Large intestine (tissue), 3 donors: ENCODE results near the gene TMA7. TPM values are rescaled to one million over a fixed set of nuclear protein-coding genes. Genes with fewer than 3 reads are reported as not detected.
"Not testable (repeated sequence)": the region's sequence is repeated elsewhere in the genome, so short reads cannot be mapped to it uniquely, and the experiment has no call there.

Experiments
- DNase-seq, 2 donors: peaks; one replicate each; pipeline versions ENCODE4 v3.0.0 to v3.0.0-alpha.2; 2013
- H3K27ac ChIP-seq: one replicate; pipeline ENCODE4 v1.5.1; 2013; ENCODE audit warnings: low read length
- H3K27me3 ChIP-seq: 2 replicates; pipeline ENCODE4 v1.6.1; 2013; ENCODE audit warnings: low read length; ENCODE audit not compliant: control insufficient read depth, insufficient read depth
- H3K36me3 ChIP-seq: 2 replicates; pipeline ENCODE4 v1.6.1; 2013; ENCODE audit warnings: low read length; ENCODE audit not compliant: control insufficient read depth, insufficient read depth
- H3K4me1 ChIP-seq: one replicate; pipeline ENCODE4 v1.6.1; 2013; ENCODE audit warnings: low read length; ENCODE audit not compliant: control insufficient read depth, insufficient read depth
- H3K4me3 ChIP-seq: one replicate; pipeline ENCODE4 v1.5.1; 2013; ENCODE audit warnings: low read length
- H3K9me3 ChIP-seq: one replicate; pipeline ENCODE4 v1.6.1; 2013; ENCODE audit warnings: mild to moderate bottlenecking, low read depth, low read length, moderate library complexity; ENCODE audit not compliant: control insufficient read depth
- WGBS: methylation state at CpG from one replicate; pipeline ENCODE4 v1.1.5; 2013; ENCODE audit warnings: low lambda C conversion rate; ENCODE audit not compliant: insufficient coverage; 5-methylcytosine and 5-hydroxymethylcytosine counted together
- polyA plus RNA-seq: library from polyadenylated mRNA; unstranded; fragments of 120-200 nt; gene quantifications from one replicate; pipeline ENCODE4 v1.2.1, GENCODE V29; 2013

Gene TMA7
- polyA plus RNA-seq, 1 donor: 283 TPM

DNA sequence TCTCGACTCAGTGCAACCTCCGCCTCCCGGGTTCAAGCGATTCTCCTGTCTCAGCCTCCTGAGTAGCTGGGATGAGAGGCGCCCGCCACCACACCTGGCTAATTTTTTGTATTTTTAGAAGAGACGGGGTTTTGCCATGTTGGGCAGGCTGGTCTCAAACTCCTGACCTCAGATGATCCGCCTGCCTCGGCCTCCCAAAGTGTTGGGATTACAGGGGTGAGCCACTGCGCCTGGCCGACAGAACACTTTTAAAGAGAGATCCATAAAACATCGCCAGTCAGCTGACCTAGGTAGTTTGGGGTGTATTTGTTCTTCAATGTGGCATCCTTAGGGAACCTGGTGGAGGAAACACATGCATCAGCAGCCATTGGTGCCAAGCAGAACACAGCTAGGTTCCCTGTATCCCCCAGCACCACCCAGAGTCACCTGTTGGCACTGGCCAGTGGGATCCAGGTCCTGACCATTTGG, 38.6 kb upstream of the TMA7 start:
- not testable (repeated sequence) for DNase-seq, H3K27me3 ChIP-seq, H3K4me1 ChIP-seq, H3K27ac ChIP-seq, H3K4me3 ChIP-seq, H3K9me3 ChIP-seq
- peaks cover 39% of the 10 kb centered on the region for H3K36me3 ChIP-seq
- WGBS: 80% methylated on average over 1 of the region's 12 CpGs

DNA sequence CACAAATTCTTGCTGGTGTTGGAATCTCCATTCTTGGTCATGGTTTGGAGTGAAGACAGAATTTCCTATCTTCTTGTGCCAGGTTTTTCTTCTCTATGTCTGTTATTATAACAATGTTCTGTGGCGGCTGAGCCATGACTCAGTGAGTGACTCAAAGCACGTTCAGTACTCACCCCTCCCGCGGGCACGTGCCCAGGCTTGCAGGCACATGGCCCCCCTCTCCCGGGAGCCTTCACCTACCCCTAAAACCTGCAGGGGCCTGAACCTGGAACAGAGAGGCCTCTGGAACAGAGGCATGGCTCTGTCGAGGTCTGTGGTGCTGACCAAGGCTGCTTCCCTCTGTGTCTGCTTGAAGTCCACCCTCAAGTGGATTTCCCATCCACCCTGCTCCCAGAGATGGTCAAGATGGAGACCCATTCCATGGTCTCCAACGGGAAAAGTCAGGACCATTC, 37.8 kb upstream of the TMA7 start:
- no peaks in the 10 kb centered on the region for H3K27me3 ChIP-seq
- no peaks in the 10 kb centered on the region for H3K4me1 ChIP-seq
- WGBS: no CpG with 5 or more reads among the region's 8 CpGs
- no peaks in the 10 kb centered on the region for H3K9me3 ChIP-seq
- no peak overlapping the region for H3K27ac ChIP-seq
- H3K36me3 ChIP-seq: peaks cover 48% of the 10 kb centered on the region
- peak in 1 of 2 donors; percentile 22 for DNase-seq
- no peak overlapping the region for H3K4me3 ChIP-seq

DNA sequence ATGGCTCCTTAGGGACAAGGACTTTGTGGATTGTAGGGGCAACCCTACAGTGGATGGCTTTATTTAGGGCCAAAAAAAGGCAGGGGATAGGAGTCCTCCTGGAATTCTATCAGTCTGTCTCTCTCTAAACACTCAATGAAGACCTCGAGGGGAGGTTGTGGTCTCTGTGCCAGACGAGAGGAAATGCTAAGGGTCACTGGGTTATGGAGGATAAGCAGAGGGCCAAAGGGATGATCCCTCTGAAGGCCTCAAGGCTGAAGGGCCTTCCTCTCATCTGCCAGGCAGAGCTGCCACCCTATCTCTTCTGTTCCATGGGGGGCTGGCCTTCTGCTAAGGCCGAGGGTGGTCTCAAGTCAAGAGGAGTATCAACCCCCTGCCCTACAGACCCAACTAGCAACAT, 37.1 kb upstream of the TMA7 start:
- H3K9me3 ChIP-seq: no peaks in the 10 kb centered on the region
- no peak overlapping the region for H3K4me3 ChIP-seq
- no CpG with 5 or more reads among the region's 3 CpGs for WGBS
- H3K27me3 ChIP-seq: no peaks in the 10 kb centered on the region
- no peaks in the 10 kb centered on the region for H3K4me1 ChIP-seq
- DNase-seq: no peak
- H3K36me3 ChIP-seq: peaks cover 54% of the 10 kb centered on the region
- H3K27ac ChIP-seq: no peak overlapping the region

DNA sequence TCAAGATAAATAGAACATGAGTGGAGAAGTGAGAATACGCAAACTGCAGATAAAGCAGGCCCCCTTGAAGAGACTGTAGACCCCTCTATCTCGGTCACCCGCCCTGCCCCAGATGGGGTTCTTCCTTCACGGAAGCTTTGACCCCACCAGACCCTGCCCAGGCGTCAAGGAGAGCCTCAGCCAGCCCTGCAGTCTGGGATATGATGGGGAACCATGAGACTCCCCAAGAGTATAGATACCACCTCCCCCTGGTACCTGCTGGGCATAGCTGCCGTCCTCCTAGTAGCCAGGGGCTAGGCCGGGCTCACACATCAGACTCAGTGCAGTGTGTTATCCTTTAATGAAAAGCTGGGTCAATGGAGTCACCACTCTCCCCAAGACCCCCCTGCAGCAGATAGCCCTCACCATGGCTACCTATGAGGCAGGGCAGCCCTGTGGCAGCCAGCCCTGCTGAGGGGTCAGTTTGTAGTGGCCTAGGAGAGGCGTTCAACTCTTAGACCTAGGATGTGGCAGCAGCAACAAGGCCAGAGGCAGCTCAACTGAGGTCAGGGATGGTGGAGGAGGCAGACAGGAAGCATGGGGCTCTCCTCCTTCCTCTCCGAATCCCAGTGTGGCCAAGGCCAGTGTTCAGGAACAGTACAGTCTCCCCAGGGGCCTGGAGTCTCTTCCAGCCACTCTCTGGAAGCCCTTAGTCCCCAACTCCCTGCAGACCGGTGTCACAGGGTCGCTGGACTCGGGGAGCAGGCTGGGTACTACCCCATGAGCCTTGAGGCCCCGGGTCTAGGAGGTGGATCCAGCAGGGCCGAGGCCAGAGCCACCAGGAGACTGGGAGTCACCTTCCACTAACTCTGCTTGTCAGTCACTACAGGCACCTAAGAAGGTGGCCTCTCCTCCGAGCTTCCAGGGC, 36.3 kb upstream of the TMA7 start:
- Histone ChIP-seq H3K4me1 (no peaks in the 10 kb centered on the region), H3K27ac (no peak overlapping the region), H3K36me3 (peaks cover 61% of the 10 kb centered on the region), H3K4me3 (no peak overlapping the region), H3K9me3 (no peaks in the 10 kb centered on the region), H3K27me3 (no peaks in the 10 kb centered on the region)
- no peak for DNase-seq
- no CpG with 5 or more reads among the region's 15 CpGs for WGBS

DNA sequence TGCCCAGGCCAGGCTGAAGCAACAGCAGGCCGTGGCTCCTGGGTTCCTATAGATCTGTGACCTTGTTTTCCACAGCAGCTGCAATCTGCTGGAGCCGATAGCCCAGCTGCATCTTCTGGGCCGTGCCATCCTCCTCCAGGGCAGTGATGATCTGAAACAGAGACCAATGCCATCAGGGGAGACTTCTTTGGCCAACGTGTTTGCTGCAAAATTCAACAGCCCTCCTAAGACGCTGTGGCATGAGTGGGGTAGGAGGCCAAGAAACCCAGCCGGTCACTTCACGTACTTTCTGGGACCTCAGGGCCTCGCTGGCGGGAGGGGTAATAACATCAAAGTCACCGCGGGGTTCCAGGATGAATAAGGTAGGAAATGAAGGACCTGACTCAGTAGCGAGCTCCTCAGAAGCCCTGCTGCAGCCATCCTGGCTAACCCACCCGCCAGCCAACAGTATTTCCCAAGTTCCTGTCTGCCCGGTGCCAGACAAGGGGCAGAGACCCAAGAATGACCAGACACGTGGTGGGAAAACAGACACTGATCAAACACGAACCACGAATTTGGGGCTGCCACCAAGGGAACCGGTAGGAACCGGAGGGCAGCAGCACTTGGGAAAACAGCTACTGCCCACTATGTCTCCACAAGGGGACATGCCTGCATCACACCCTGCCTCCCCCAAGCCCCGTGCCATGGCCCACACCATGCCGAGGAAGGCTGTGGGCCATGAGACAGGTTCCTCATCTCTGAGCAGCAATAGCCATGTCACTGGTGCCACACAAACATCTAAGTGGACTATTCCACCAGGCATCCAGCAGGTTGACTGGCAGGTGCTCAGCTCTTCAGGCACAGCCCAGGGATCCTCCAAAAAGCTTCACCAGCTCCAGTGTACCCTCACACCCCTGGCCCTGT, 35.4 kb upstream of the TMA7 start:
- no CpG with 5 or more reads among the region's 21 CpGs for WGBS
- DNase-seq: no peak
- no peaks in the 10 kb centered on the region for H3K27me3 ChIP-seq

DNA sequence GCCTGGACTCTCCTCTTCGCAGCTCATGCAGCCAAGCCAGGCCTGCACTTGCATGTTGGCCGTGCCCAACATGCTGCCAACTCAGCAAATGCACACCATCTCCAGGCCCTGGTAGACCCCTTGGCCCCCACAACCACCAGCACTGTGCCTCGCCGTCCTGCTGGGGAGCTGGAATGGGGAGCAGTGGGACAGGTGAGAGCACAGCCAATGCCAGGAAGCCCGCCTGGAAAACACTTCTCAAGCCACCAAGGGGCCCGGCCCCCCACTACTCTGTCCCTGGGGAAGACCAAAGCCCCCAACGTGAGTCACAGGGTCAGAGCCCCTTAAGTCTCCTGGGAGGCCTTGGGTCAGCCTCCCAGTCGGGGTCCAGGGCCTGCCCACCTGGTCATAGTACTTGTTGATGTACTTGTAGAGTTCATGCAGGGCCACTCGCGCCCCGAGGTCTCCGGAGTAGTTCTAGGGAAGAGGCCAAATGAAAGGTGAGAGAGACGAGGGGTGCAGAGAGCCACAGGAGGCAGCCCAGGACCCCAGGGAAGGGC, 34.6 kb upstream of the TMA7 start:
- no peak overlapping the region for H3K4me3 ChIP-seq
- no peak overlapping the region for H3K27ac ChIP-seq
- no peaks in the 10 kb centered on the region for H3K4me1 ChIP-seq
- H3K27me3 ChIP-seq: no peaks in the 10 kb centered on the region
- WGBS: no CpG with 5 or more reads among the region's 13 CpGs
- H3K36me3 ChIP-seq: peaks cover 78% of the 10 kb centered on the region
- H3K9me3 ChIP-seq: no peaks in the 10 kb centered on the region
- DNase-seq: no peak

More for the DNA sequence above, 35.4 kb upstream of the TMA7 start:
- Histone ChIP-seq H3K4me3 (no peak overlapping the region), H3K9me3 (no peaks in the 10 kb centered on the region), H3K4me1 (no peaks in the 10 kb centered on the region), H3K27ac (no peak overlapping the region), H3K36me3 (peaks cover 70% of the 10 kb centered on the region)

DNA sequence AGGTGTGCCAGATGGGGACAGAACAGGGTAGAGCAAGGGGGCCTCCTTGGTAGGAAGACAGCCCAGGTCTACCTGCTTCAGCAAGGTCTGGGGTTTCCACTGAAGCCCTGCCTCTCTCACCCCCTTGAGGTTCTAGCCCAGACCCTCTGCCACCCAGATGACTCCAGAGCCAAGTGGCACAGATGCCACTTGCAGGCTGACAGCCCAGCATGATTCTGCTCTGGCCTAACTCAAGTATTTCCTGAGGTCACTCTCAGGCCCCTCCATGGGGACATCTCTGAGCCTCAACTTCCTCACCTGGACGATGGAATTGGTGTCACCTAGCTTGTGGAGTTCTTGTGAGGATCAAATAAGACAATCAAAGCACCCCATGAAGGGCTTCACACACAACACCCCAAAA, 34.1 kb upstream of the TMA7 start:
- peaks cover 83% of the 10 kb centered on the region for H3K36me3 ChIP-seq

DNA sequence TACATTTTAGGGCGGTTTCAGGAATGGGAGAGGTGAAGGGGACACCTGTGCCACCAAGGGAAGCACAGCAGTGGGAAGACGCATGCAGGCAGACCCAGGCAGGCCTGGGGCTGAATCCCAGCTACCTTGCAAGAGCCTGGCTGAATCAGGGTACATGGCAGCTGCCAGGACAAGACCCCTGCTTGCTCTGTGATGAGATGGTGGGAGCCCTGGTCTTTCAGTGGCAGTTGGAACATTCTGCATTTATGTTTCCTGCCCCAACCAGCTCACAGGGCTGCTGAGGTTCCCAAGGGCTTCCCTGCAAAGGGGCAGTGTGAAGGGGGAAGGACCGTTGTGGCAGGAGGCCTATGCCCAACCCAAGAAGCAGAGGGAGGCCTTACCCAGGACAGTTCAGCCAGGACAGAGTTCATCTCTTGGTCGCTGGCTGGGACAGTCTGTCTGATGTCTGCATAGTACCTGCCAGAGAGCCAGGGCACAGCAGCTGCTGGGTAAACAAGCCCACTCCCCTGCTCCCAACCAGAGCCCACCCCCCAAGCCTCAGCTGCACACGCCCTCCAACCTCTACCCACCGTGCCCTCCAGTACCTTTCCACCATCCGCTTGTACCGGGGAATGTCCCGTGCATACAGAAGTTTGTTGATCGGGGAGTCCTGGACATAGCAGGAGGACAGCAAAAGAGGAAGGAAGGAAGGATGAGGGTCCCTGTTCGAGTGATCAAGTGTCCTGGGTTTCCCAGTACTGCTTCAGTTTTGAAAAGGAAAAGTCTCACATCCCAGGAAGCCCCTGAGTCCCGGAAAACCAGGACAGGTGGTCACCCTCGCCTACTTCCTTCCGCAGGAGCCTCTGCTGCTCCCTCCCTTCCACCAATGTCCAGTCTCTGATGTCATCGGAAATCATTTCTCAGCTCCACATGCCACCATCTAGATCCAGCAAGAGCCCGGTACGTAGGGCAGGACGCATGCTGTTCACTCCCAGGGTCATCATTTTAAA, 33.3 kb upstream of the TMA7 start:
- H3K4me3 ChIP-seq: no peak overlapping the region
- no peak for DNase-seq
- WGBS: no CpG with 5 or more reads among the region's 18 CpGs
- H3K27ac ChIP-seq: no peak overlapping the region
- no peaks in the 10 kb centered on the region for H3K9me3 ChIP-seq
- H3K27me3 ChIP-seq: no peaks in the 10 kb centered on the region
- H3K36me3 ChIP-seq: peaks cover 91% of the 10 kb centered on the region
- no peaks in the 10 kb centered on the region for H3K4me1 ChIP-seq

More for the DNA sequence above, 34.1 kb upstream of the TMA7 start:
- Histone ChIP-seq H3K27me3 (no peaks in the 10 kb centered on the region), H3K4me1 (no peaks in the 10 kb centered on the region), H3K27ac (no peak overlapping the region), H3K9me3 (no peaks in the 10 kb centered on the region), H3K4me3 (no peak overlapping the region)
- no CpG with 5 or more reads among the region's 1 CpG for WGBS
- no peak for DNase-seq

DNA sequence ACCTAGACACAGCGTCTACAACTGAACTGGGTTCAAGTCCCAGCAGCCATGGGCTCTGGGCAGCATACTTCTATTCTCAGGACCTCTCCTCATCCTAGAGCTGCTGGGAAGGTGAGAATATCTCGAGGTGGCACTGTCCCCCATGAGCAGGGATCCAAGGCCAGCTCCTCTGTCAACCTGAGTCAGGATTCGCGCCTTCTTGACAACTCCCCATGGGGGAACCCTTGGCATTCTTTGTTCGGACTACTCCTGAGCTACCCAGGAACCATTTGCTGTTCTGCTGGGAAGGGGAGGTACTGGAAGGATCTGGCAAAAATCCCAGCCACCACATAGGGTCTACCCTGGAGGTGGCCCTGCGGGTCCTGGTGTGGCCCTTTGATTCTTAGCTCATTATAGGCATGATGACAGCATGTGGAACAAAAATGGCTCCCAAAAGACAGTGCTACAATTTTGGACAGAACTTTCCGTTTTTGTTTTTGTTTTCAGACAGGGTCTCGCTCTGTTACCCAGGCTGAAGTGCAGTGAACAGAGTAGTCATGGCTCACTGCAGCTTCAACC, 32.4 kb upstream of the TMA7 start:
- Histone ChIP-seq H3K4me3 (no peak overlapping the region), H3K27me3 (no peaks in the 10 kb centered on the region), H3K36me3 (peaks cover 97% of the 10 kb centered on the region), H3K9me3 (no peaks in the 10 kb centered on the region), H3K27ac (no peak overlapping the region), H3K4me1 (no peaks in the 10 kb centered on the region)
- no peak for DNase-seq
- no CpG with 5 or more reads among the region's 8 CpGs for WGBS
